SK-N-MC (cell line): ENCODE measurements around the gene WNT3.
"Not testable (repeated sequence)": the region's sequence is repeated elsewhere in the genome, so short reads cannot be mapped to it uniquely, and the experiment has no call there.

Experiments used
- DNase-seq: peaks from one replicate; pipeline ENCODE4 v3.0.0-alpha.2; 2011; ENCODE audit warnings: low read depth, low spot score
- H3K27ac ChIP-seq: fragments of 200-600 bp; sonication (generic); 2 replicates; pipeline ENCODE4 v1.5.1; 2016; ENCODE audit warnings: mixed run types
- H3K36me3 ChIP-seq: fragments of 200-600 bp; sonication (generic); 2 replicates; pipeline ENCODE4 v1.6.1; 2017; ENCODE audit warnings: antibody characterized with exemption, low read length, mixed read lengths; ENCODE audit not compliant: insufficient read depth
- H3K4me3 ChIP-seq: fragments of 200-600 bp; sonication (generic); 2 replicates; pipeline ENCODE4 v1.5.1; 2016
- H3K9ac ChIP-seq: fragments of 200-600 bp; sonication (generic); 2 replicates; pipeline ENCODE4 v1.8.0; 2017; ENCODE audit warnings: mixed run types, mixed read lengths; ENCODE audit not compliant: insufficient read length
- H3K9me3 ChIP-seq: fragments of 200-600 bp; sonication (generic); 2 replicates; pipeline ENCODE4 v1.6.1; 2017; ENCODE audit warnings: low read depth, mild to moderate bottlenecking, antibody characterized with exemption, low read length, moderate library complexity, mixed read lengths
- EZH2 ChIP-seq: fragments of 200-600 bp; sonication (generic); IDR thresholded peaks from one replicate; pipeline ENCODE4 v1.6.1; 2017; ENCODE audit warnings: antibody characterized with exemption
- FOXP2 ChIP-seq: optimal IDR thresholded peaks from 2 replicates; pipeline ENCODE3; 2011; ENCODE audit warnings: mild to moderate bottlenecking, moderate library complexity; ENCODE audit not compliant: insufficient read depth; ENCODE audit errors: extremely low read length, control extremely low read depth
- POLR2AphosphoS5 ChIP-seq: IDR thresholded peaks from 2 replicates; pipeline ENCODE4 v1.6.1; 2012; ENCODE audit warnings: mild to moderate bottlenecking, low read depth, low read length, borderline replicate concordance

Gene WNT3

GRCh38 chr17:46796084-46796483 lies 22.4 kb downstream of the WNT3 start:
- TF ChIP-seq FOXP2 (no peak), POLR2AphosphoS5 (no peak), EZH2 (no peak)
- Histone ChIP-seq H3K4me3 (no peak overlapping the region), H3K9ac (no peak overlapping the region), H3K9me3 (no peaks in the 10 kb centered on the region), H3K36me3 (no peaks in the 10 kb centered on the region), H3K27ac (no peak overlapping the region)
- DNase-seq, result no peak

GRCh38 chr17:46795379-46795952 lies 23.0 kb downstream of the WNT3 start:
- DNase-seq, result no peak
- Histone ChIP-seq H3K9ac (no peak overlapping the region), H3K36me3 (no peaks in the 10 kb centered on the region), H3K4me3 (no peak overlapping the region), H3K27ac (no peak overlapping the region), H3K9me3 (no peaks in the 10 kb centered on the region)
- TF ChIP-seq POLR2AphosphoS5 (no peak), EZH2 (no peak), FOXP2 (no peak)

DNA sequence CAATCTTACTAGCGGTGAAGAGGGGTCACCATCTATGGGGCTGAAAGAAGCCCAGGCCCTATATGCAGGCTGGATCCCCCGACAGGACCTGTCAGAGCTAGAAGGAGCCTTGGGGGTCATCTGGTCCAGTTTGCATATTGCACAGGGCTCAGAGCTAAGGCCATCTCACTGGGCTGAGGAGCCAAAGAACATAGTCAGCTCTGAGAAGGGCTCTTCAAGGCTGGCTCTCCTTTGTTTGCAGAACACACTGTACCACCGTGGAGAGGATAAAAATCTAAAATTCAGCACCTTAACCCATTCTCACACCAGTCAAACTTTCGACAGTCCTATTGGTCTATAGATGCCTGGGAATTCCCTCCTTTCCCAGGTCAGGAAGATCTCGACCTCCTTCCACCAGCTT lies 24.2 kb downstream of the WNT3 start:
- Histone ChIP-seq H3K9ac (no peak overlapping the region), H3K27ac (no peak overlapping the region), H3K9me3 (no peaks in the 10 kb centered on the region), H3K36me3 (no peaks in the 10 kb centered on the region), H3K4me3 (no peak overlapping the region)
- TF ChIP-seq FOXP2 (no peak), POLR2AphosphoS5 (no peak), EZH2 (no peak)
- DNase-seq, result no peak

GRCh38 chr17:46793541-46793940 lies 25.0 kb downstream of the WNT3 start:
- Histone ChIP-seq H3K36me3 (no peaks in the 10 kb centered on the region), H3K9ac (no peak overlapping the region), H3K9me3 (no peaks in the 10 kb centered on the region), H3K27ac (no peak overlapping the region), H3K4me3 (no peak overlapping the region)
- TF ChIP-seq EZH2 (no peak), FOXP2 (no peak), POLR2AphosphoS5 (no peak)
- DNase-seq, result no peak

- not testable (repeated sequence) for H3K27ac ChIP-seq, H3K36me3 ChIP-seq, H3K9ac ChIP-seq, H3K9me3 ChIP-seq, DNase-seq, H3K4me3 ChIP-seq
Observed at GRCh38 chr17:46793023-46793422, 25.5 kb downstream of the WNT3 start.

DNA sequence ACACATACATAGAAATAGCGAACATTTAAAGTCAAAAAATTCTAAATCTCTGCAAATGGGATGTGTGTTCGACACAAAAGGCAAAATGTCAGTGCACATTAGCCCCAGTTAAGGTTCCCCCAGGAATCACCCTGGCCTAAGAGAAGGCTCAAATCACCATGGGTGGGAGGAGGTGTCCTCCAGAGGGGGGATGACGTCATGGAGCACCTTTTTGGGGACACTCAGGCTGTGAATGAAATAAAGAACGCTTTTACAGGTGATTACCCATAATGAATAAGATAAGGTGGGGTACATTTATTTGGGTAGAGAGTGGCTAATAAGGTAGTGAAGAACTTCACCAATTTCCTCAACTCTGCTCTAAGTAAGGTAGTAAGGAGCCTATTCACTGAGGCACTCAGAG lies 26.4 kb downstream of the WNT3 start:
- Histone ChIP-seq H3K36me3 (no peaks in the 10 kb centered on the region), H3K27ac (no peak overlapping the region), H3K9ac (no peak overlapping the region), H3K4me3 (no peak overlapping the region), H3K9me3 (no peaks in the 10 kb centered on the region)
- TF ChIP-seq POLR2AphosphoS5, result no peak
- no peak for TF ChIP-seq EZH2
- TF ChIP-seq FOXP2, result no peak
- no peak for DNase-seq

DNA sequence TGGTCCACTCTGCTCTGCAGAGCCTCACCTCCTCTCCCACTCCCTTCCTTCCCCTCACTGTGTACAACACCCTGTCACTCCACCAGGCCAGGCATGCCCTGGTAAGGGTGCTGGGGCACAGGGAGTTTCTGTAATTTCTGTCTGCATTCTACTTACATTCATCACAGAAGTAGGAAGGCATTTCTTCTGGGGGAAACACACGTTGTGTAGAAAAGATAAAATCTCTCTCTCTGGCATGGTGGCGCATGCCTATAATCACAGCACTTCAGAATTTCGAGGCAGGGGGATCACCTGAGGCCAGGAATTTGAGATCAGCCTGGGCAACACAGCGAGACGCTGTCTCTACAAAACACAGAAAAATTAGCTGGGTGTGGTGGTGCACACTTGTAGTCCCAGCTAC lies 27.0 kb downstream of the WNT3 start:
- H3K4me3 ChIP-seq, result no peak overlapping the region
- no peak overlapping the region for H3K27ac ChIP-seq
- H3K9ac ChIP-seq, result no peak overlapping the region
- DNase-seq, result no peak
- H3K9me3 ChIP-seq, result no peaks in the 10 kb centered on the region
- TF ChIP-seq POLR2AphosphoS5, result no peak
- no peak for TF ChIP-seq EZH2
- no peak for TF ChIP-seq FOXP2
- no peaks in the 10 kb centered on the region for H3K36me3 ChIP-seq

- H3K27ac ChIP-seq, result no peak overlapping the region
- no peak for TF ChIP-seq POLR2AphosphoS5
- TF ChIP-seq EZH2, result no peak
Observed at GRCh38 chr17:46790216-46790615, 28.3 kb downstream of the WNT3 start.

GRCh38 chr17:46789610-46790009 lies 28.9 kb downstream of the WNT3 start:
- Histone ChIP-seq H3K4me3 (no peak overlapping the region), H3K9me3 (no peaks in the 10 kb centered on the region), H3K27ac (no peak overlapping the region), H3K9ac (no peak overlapping the region), H3K36me3 (no peaks in the 10 kb centered on the region)
- DNase-seq, result no peak
- TF ChIP-seq POLR2AphosphoS5, result no peak
- TF ChIP-seq FOXP2, result no peak
- no peak for TF ChIP-seq EZH2

More at GRCh38 chr17:46790216-46790615, 28.3 kb downstream of the WNT3 start:
- no peak for DNase-seq
- Histone ChIP-seq H3K36me3 (no peaks in the 10 kb centered on the region), H3K4me3 (no peak overlapping the region), H3K9ac (no peak overlapping the region), H3K9me3 (no peaks in the 10 kb centered on the region)

DNA sequence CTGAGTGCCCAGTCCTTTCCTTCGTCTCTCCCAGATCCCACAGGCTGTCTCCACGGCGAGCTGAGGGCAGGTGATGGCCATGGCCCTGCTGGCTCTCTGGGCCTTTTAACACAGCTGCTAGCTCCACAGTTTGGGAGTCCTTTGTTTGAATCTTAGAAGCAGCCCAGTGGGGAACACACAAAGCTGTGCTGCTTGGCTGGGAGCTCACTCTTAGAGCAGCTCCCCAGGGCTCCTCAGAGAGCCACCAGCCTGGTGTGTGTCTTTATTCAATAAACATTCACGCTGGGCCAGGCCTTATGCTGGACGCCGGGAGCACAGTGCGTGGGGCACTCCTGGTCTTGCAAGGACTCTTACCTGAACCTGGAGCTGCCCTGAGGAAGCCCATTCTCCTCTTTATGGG lies 29.7 kb downstream of the WNT3 start:
- TF ChIP-seq POLR2AphosphoS5 (no peak), EZH2 (no peak), FOXP2 (no peak)
- Histone ChIP-seq H3K27ac (no peak overlapping the region), H3K36me3 (no peaks in the 10 kb centered on the region), H3K4me3 (no peak overlapping the region), H3K9ac (no peak overlapping the region), H3K9me3 (no peaks in the 10 kb centered on the region)
- no peak for DNase-seq
